NCI-H2107 (cell line): ENCODE data around the gene LIN54.

ENCODE experiments used
- DNase-seq: peaks from one replicate; lab custom pipeline; 2025; lab: John Stamatoyannopoulos, UW

The LIN54 gene

GRCh38 chr4:82891707-82892466 lies 118.7 kb downstream of the LIN54 start:
- no peak for DNase-seq

- peak; percentile 74 for DNase-seq
Measured at GRCh38 chr4:82890901-82891706, 119.5 kb downstream of the LIN54 start, which contains the start of gene SEC31A. Gene SEC31A, minus strand, starts transcription at chr4:82891153. Its CDS starts 9,217 bp downstream, at chr4:82881936.

GRCh38 chr4:82890528-82890900 lies 120.1 kb downstream of the LIN54 start:
- DNase-seq, result no peak

GRCh38 chr4:82889287-82889686 lies 121.3 kb downstream of the LIN54 start:
- DNase-seq, result no peak

GRCh38 chr4:82886147-82886942 lies 124.3 kb downstream of the LIN54 start:
- no peak for DNase-seq

GRCh38 chr4:82885410-82885809 lies 125.2 kb downstream of the LIN54 start:
- no peak for DNase-seq
